ENCODE results near the gene HPSE. TPM values are rescaled to one million over a fixed set of nuclear protein-coding genes. Genes with fewer than 3 reads are reported as not detected.

HPSE gene
- total and polyA plus RNA-seq, 9 of the 15 experiments (the other 6 are each of a cell fraction or from before 2014, with no cell fraction given): 0.01 to 0.42 (median 0.14) TPM; not detected in 1

GRCh38 chr4:83284193-83285054, 50.2 kb downstream of the HPSE start, which contains the start of gene COQ2 (continued):
- TF ChIP-seq ZFP30 (CRISPR knock-in tag; IDR thresholded peaks at IDR 0.05; ENCODE audit: borderline replicate concordance) (no peak), U2AF1 (optimal IDR thresholded peaks at IDR 0.05; ENCODE audit: low read depth, low read length) (peak; percentile 27), ZBTB2 (IDR thresholded peaks at IDR 0.05) (peak; percentile 81; the same call in 1 of the 2 replicates), PYGO2 (tag; IDR thresholded peaks at IDR 0.05) (no peak), SAFB (IDR thresholded peaks at IDR 0.05; ENCODE audit: borderline replicate concordance, low read depth, low read length) (peak; percentile 44; the same call in 1 of the 2 replicates), RREB1 (CRISPR knock-in tag; IDR thresholded peaks at IDR 0.05) (0 out of 2 replicates have a peak, but pooled peaks have one; percentile 53), MAZ (CRISPR knock-in tag; conservative IDR thresholded peaks at IDR 0.05 in 1 of 2, IDR thresholded peaks at IDR 0.05 in 1 of 2) (peak; percentile 76 to 81)

Measured in K562 (cell line).